Cardiac muscle cell (in vitro differentiated cells and primary cell): ENCODE data around the gene KLRC2. TPM values are rescaled to one million over a fixed set of nuclear protein-coding genes. Genes with fewer than 3 reads are reported as not detected.
A peak's percentile ranks its signal among the peaks of the same experiment; 100 is the strongest.

Source experiments
- DNase-seq, 2 donors: peaks; one replicate each; pipeline versions ENCODE4 v3.0.0 to v3.0.0-alpha.2; 2010 to 2017; ENCODE audit warnings: low read depth in 1 of 2, low spot score in 1 of 2
- H3K27ac ChIP-seq: fragments of 200-600 bp; sonication (generic); 2 replicates; pipeline ENCODE4 v1.5.1; 2016
- H3K27me3 ChIP-seq: fragments of 200-600 bp; sonication (generic); 2 replicates; pipeline ENCODE4 v1.6.0; 2016; ENCODE audit warnings: control low read depth
- H3K36me3 ChIP-seq: fragments of 200-600 bp; sonication (generic); 2 replicates; pipeline ENCODE4 v1.5.1; 2016; ENCODE audit warnings: control low read depth
- H3K4me1 ChIP-seq: fragments of 200-600 bp; sonication (generic); 2 replicates; pipeline ENCODE4 v1.8.1; 2017; ENCODE audit warnings: low read depth, mild to moderate bottlenecking, mixed run types
- H3K4me3 ChIP-seq: fragments of 200-600 bp; sonication (generic); 2 replicates; pipeline ENCODE4 v1.5.1; 2016; ENCODE audit warnings: mild to moderate bottlenecking
- H3K9me3 ChIP-seq: fragments of 200-600 bp; sonication (generic); 2 replicates; pipeline ENCODE4 v1.5.1; 2017; ENCODE audit warnings: low read depth, mild to moderate bottlenecking, control low read depth
- CTCF ChIP-seq: IDR thresholded peaks from 2 replicates; pipeline ENCODE4 v1.5.1; 2012; ENCODE audit warnings: low read depth, mild to moderate bottlenecking, low read length
- polyA plus RNA-seq: library from polyadenylated mRNA; unstranded; fragments of >200 nt; fragmentation: Nextera tagmentation; extraction: Ambion mirVana; gene quantifications from 2 replicates; pipeline ENCODE4 v1.2.1, GENCODE V29; 2016
- total RNA-seq: library from RNA; depleted of rRNA; stranded (reverse); fragments of >200 nt; gene quantifications from 2 replicates; pipeline ENCODE4 v1.2.3, GENCODE V29; 2016

The KLRC2 gene
- total and polyA plus RNA-seq, 2 experiments from 2014 or later, result not detected

- no peaks in the 10 kb centered on the region for H3K27me3 ChIP-seq
- no peak overlapping the region for H3K27ac ChIP-seq
- no peaks in the 10 kb centered on the region for H3K9me3 ChIP-seq
- no peaks in the 10 kb centered on the region for H3K36me3 ChIP-seq
- no peak overlapping the region for H3K4me3 ChIP-seq
- TF ChIP-seq CTCF, result no peak
- no peak for DNase-seq
- no peaks in the 10 kb centered on the region for H3K4me1 ChIP-seq
Measured at GRCh38 chr12:10386857-10387256, 49.0 kb downstream of the KLRC2 start.

- no peaks in the 10 kb centered on the region for H3K9me3 ChIP-seq
- no peak overlapping the region for H3K27ac ChIP-seq
- H3K4me3 ChIP-seq, result no peak overlapping the region
- H3K36me3 ChIP-seq, result no peaks in the 10 kb centered on the region
- no peak for TF ChIP-seq CTCF
- no peaks in the 10 kb centered on the region for H3K4me1 ChIP-seq
- DNase-seq, result peak in 1 of 2 donors; percentile 84
- no peaks in the 10 kb centered on the region for H3K27me3 ChIP-seq
Measured at GRCh38 chr12:10385166-10385613, 50.6 kb downstream of the KLRC2 start.

- DNase-seq, result no peak
- Histone ChIP-seq H3K27me3 (no peaks in the 10 kb centered on the region), H3K27ac (no peak overlapping the region), H3K36me3 (no peaks in the 10 kb centered on the region), H3K9me3 (no peaks in the 10 kb centered on the region), H3K4me1 (no peaks in the 10 kb centered on the region), H3K4me3 (no peak overlapping the region)
- TF ChIP-seq CTCF, result no peak
Measured at GRCh38 chr12:10384191-10384590, 51.6 kb downstream of the KLRC2 start.

- Histone ChIP-seq H3K4me1 (no peaks in the 10 kb centered on the region), H3K4me3 (no peak overlapping the region), H3K36me3 (no peaks in the 10 kb centered on the region), H3K27me3 (no peaks in the 10 kb centered on the region), H3K9me3 (no peaks in the 10 kb centered on the region), H3K27ac (no peak overlapping the region)
- DNase-seq, result no peak
- no peak for TF ChIP-seq CTCF
Measured at GRCh38 chr12:10381928-10382628, 53.7 kb downstream of the KLRC2 start.

Other genes starting within 250 kb of the KLRC2 start
- 59.0 and 62.1 TPM in 2 replicates for gene GABARAPL1, start 223.1 kb downstream of the KLRC2 start, total RNA-seq
- 71.6 and 82.9 TPM in 2 replicates for gene GABARAPL1, start 223.1 kb downstream of the KLRC2 start, polyA plus RNA-seq
- gene KLRD1, start 128.1 kb downstream of the KLRC2 start, total RNA-seq, result 0.04 and 0.42 TPM in 2 replicates
- 0.10 and 0.19 TPM in 2 replicates for gene KLRD1, start 128.1 kb downstream of the KLRC2 start, polyA plus RNA-seq
- 0.07 TPM in 1 of 2 replicates, not detected in the other for gene KLRK1, start 46.0 kb downstream of the KLRC2 start, total RNA-seq
- gene KLRK1, start 46.0 kb downstream of the KLRC2 start, polyA plus RNA-seq, result 0.15 TPM in 1 of 2 replicates, not detected in the other
- gene KLRC4, start 26.3 kb downstream of the KLRC2 start, total RNA-seq, result not detected in 2 replicates
- gene KLRC4, start 26.3 kb downstream of the KLRC2 start, polyA plus RNA-seq, result not detected in 2 replicates
- gene KLRC3, start 15.4 kb downstream of the KLRC2 start, total RNA-seq, result not detected in 2 replicates
- gene KLRC3, start 15.4 kb downstream of the KLRC2 start, polyA plus RNA-seq, result 0.15 TPM in 1 of 2 replicates, not detected in the other
- gene KLRC1, start 17.4 kb upstream of the KLRC2 start, total RNA-seq, result not detected in 2 replicates
- not detected in 2 replicates for gene KLRC1, start 17.4 kb upstream of the KLRC2 start, polyA plus RNA-seq
- 0.39 and 0.95 TPM in 2 replicates for gene EIF2S3B, start 69.9 kb upstream of the KLRC2 start, total RNA-seq
- gene EIF2S3B, start 69.9 kb upstream of the KLRC2 start, polyA plus RNA-seq, result 0.16 and 0.34 TPM in 2 replicates
- 10.8 and 14.2 TPM in 2 replicates for gene MAGOHB, start 177.6 kb upstream of the KLRC2 start, total RNA-seq
- gene MAGOHB, start 177.6 kb upstream of the KLRC2 start, polyA plus RNA-seq, result 39.5 and 57.6 TPM in 2 replicates
- gene STYK1, start 238.0 kb upstream of the KLRC2 start, total RNA-seq, result 0.21 and 0.74 TPM in 2 replicates
- gene STYK1, start 238.0 kb upstream of the KLRC2 start, polyA plus RNA-seq, result 0.65 and 2.3 TPM in 2 replicates